Stimulated activated naive B cell treated with anti-CD40 and anti-IgM and Interleukin-4, amounts not matched to agents 10 μg/mL and 1 μg/mL and 100 μg/mL, for 72 hours (primary cell): ENCODE measurements around the gene PRDM13.
"Not testable (repeated sequence)": the region's sequence is repeated elsewhere in the genome, so short reads cannot be mapped to it uniquely, and the experiment has no call there.

ENCODE experiments used
- ATAC-seq, 2 donors: fragments of 150-1000 bp; cut with Tn5 transposase; replicated peaks; 2 replicates each; pipeline ENCODE4 v1.10.0; 2021; ENCODE audit warnings: moderate library complexity in 1 of 2
- DNase-seq: peaks from one replicate; pipeline ENCODE4 v3.0.0; 2021
- H3K27ac Mint-ChIP-seq: one replicate; pipeline ENCODE4 v1.8.0; 2022; ENCODE audit warnings: mild to moderate bottlenecking, mixed read lengths
- H3K27me3 Mint-ChIP-seq, 2 donors: one replicate each; pipeline ENCODE4 v1.8.0; 2022; ENCODE audit warnings: mixed read lengths in 2 of 2
- H3K36me3 Mint-ChIP-seq, 2 donors: one replicate each; pipeline ENCODE4 v1.8.0; 2022; ENCODE audit warnings: mixed read lengths in 2 of 2, mild to moderate bottlenecking in 1 of 2
- H3K4me1 Mint-ChIP-seq, 2 donors: one replicate each; pipeline ENCODE4 v1.8.0; 2022; ENCODE audit warnings: mixed read lengths in 2 of 2, mild to moderate bottlenecking in 1 of 2
- H3K4me3 Mint-ChIP-seq, 2 donors: one replicate each; pipeline ENCODE4 v1.8.0; 2022; ENCODE audit warnings: mild to moderate bottlenecking in 2 of 2, mixed read lengths in 2 of 2, moderate library complexity in 1 of 2
- H3K9me3 Mint-ChIP-seq, 2 donors: one replicate each; pipeline ENCODE4 v1.8.0; 2022; ENCODE audit warnings: mixed read lengths in 2 of 2, mild to moderate bottlenecking in 1 of 2

The PRDM13 gene

DNA sequence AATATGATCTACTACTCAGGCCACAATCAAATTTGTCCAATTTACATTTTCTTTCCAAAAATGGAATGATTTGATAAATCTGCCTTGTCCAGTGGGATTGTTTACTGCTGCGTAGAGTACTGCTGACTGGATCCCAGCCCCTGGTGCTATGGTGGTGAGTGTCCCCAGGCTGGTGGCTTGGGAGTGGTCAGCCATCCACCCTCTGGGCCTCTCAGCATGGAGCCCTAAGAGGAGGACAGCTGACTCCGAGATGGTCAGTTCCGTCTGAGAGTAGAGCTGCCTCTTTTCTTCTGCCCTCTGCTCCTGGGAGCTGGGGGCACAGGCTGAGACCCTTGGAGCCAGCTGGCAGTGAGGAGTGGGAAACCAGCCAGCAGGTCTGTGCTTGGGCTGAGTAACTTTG, 22.7 kb downstream of the PRDM13 start:
- H3K9me3 Mint-ChIP-seq, result no peaks in the 10 kb centered on the region
- no peaks in the 10 kb centered on the region for H3K4me1 Mint-ChIP-seq
- no peak overlapping the region for H3K4me3 Mint-ChIP-seq
- H3K27ac Mint-ChIP-seq, result no peak overlapping the region
- H3K36me3 Mint-ChIP-seq, result no peaks in the 10 kb centered on the region
- no peak for DNase-seq
- ATAC-seq, result no peak
- H3K27me3 Mint-ChIP-seq, result peaks cover 30 to 47% of the 10 kb centered on the region in 2 donors

DNA sequence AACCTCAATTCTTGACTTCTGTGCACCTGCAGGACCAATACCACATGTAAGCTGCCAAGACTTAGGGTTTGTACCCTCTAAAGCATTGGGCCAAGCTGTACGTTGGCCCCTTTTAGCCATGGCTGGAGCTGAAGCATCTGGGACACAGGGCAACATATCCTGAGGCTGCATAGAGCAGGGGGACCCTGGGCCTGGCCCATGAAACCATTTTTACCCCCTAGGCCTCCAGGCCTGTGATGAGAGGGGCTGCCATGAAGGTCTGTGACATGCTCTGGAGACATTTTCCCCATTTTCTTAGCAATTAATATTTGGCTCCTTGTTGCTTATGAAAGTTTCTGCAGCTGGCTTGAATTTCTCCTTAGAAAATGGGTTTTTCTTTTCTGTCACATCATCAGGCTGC, 31.0 kb downstream of the PRDM13 start:
- ATAC-seq, result no peak
- Mint-ChIP-seq H3K4me3 (no peak overlapping the region), H3K9me3 (peaks cover 11 to 12% of the 10 kb centered on the region in 2 donors), H3K36me3 (peaks cover 0 to 5% of the 10 kb centered on the region in 2 donors), H3K27me3 (peaks cover 20 to 28% of the 10 kb centered on the region in 2 donors), H3K4me1 (no peaks in the 10 kb centered on the region), H3K27ac (no peak overlapping the region)
- no peak for DNase-seq

GRCh38 chr6:99638358-99638757, 31.7 kb downstream of the PRDM13 start:
- H3K27ac Mint-ChIP-seq, H3K4me1 Mint-ChIP-seq, H3K36me3 Mint-ChIP-seq, H3K4me3 Mint-ChIP-seq, DNase-seq, ATAC-seq: not testable (repeated sequence)
- H3K27me3 Mint-ChIP-seq, result peaks cover 14 to 21% of the 10 kb centered on the region in 2 donors
- peaks cover 11 to 12% of the 10 kb centered on the region in 2 donors for H3K9me3 Mint-ChIP-seq

DNA sequence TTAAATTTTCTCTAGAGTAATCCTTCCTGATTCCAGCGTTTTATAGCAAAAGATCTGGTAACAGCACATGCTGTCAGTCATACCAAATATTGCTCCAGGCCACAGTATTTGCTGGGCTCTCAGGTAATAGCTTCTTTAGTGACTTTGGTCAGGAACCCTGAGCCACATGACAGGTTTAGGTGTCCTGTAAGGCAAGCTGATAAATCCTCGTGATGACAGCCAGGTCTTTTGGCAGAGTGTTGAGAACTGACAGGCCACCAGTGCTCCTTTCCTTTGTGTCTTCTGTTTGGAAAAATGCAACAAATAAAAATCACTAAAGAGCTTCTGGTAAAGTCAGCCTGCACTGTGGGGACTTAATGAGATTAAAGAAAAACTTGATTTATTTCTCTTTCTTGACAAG, 34.6 kb downstream of the PRDM13 start:
- Mint-ChIP-seq H3K9me3 (peaks cover 11 to 12% of the 10 kb centered on the region in 2 donors), H3K4me3 (no peak overlapping the region), H3K27ac (no peak overlapping the region), H3K27me3 (peaks cover 32 to 35% of the 10 kb centered on the region in 2 donors), H3K4me1 (no peaks in the 10 kb centered on the region), H3K36me3 (peaks cover 0 to 5% of the 10 kb centered on the region in 2 donors)
- no peak for DNase-seq
- no peak for ATAC-seq

GRCh38 chr6:99645986-99646385, 39.4 kb downstream of the PRDM13 start:
- Mint-ChIP-seq H3K9me3 (peaks cover 1 to 5% of the 10 kb centered on the region in 2 donors), H3K4me3 (no peak overlapping the region), H3K4me1 (no peaks in the 10 kb centered on the region), H3K27ac (no peak overlapping the region), H3K27me3 (peaks cover 29 to 32% of the 10 kb centered on the region in 2 donors), H3K36me3 (no peaks in the 10 kb centered on the region)
- DNase-seq (no peak), ATAC-seq (no peak)

DNA sequence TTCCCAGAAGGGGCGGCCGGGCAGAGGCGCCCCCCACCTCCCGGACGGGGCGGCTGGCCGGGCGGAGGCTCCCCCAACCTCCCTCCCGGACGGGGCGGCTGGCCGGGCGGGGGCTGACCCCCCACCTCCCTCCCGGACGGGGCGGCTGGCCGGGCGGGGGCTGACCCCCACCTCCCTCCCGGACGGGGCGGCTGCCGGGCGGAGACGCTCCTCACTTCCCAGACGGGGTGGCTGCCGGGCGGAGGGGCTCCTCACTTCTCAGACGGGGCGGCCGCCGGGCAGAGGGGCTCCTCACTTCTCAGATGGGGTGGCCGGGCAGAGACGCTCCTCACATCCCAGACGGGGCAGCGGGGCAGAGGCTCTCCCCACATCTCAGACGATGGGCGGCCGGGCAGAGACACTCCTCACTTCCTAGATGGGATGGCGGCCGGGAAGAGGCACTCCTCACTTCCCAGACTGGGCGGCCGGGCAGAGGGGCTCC, 43.5 kb downstream of the PRDM13 start:
- not testable (repeated sequence) for H3K4me1 Mint-ChIP-seq, DNase-seq, H3K9me3 Mint-ChIP-seq, H3K27ac Mint-ChIP-seq, ATAC-seq, H3K4me3 Mint-ChIP-seq, H3K36me3 Mint-ChIP-seq
- peaks cover 25 to 27% of the 10 kb centered on the region in 2 donors for H3K27me3 Mint-ChIP-seq

DNA sequence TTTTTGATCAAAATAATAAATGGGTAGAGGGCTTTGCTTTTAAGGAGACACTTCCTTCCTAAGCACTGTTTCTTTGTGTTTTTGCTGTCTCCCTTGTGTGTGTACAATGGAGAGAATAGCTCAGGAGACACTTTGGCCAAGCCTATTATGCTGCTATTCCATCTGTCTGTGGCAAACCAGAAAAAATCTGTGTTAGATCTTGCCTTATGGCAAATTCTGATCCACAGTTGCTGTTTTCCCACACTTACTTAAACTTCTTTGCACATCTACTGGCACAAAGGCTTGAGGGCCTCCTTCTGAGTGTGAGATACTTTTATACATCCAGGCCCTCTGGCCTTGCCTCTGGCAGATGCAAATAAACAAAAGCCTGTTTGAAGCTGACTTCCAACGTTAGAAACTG, 53.6 kb downstream of the PRDM13 start:
- no peaks in the 10 kb centered on the region for H3K4me1 Mint-ChIP-seq
- DNase-seq (no peak), ATAC-seq (no peak)
- H3K36me3 Mint-ChIP-seq, result peaks cover 0 to 1% of the 10 kb centered on the region in 2 donors
- no peak overlapping the region for H3K4me3 Mint-ChIP-seq
- peaks cover 12 to 18% of the 10 kb centered on the region in 2 donors for H3K27me3 Mint-ChIP-seq
- H3K9me3 Mint-ChIP-seq, result no peaks in the 10 kb centered on the region
- H3K27ac Mint-ChIP-seq, result no peak overlapping the region

- no peaks in the 10 kb centered on the region for H3K36me3 Mint-ChIP-seq
- no peak for DNase-seq
- no peak overlapping the region for H3K27ac Mint-ChIP-seq
- no peak for ATAC-seq
- no peaks in the 10 kb centered on the region for H3K9me3 Mint-ChIP-seq
- no peaks in the 10 kb centered on the region for H3K4me1 Mint-ChIP-seq
- H3K4me3 Mint-ChIP-seq, result no peak overlapping the region
- peaks cover 9 to 10% of the 10 kb centered on the region in 2 donors for H3K27me3 Mint-ChIP-seq
Measured at GRCh38 chr6:99661870-99662269, 55.2 kb downstream of the PRDM13 start.

DNA sequence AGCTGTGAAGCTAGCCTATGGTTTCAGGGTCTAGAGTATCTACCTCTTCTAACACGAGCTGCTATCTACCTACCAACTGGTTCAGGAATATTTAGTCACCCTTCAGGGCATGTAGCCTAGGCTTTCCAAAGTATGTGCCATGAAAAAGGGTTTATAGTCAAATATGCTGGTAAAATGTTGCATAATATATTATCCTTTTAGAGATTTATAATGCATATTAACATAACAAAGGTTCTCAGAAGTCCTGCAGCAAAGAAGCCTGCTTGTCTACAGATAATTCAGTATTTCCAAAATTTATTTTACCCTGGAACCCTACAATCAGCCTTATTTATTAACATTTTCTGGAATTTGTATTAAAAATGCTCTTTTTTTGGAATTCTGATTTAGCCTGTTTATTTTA, 56.0 kb downstream of the PRDM13 start:
- Mint-ChIP-seq H3K27me3 (peaks cover 8 to 10% of the 10 kb centered on the region in 2 donors), H3K36me3 (no peaks in the 10 kb centered on the region), H3K4me1 (no peaks in the 10 kb centered on the region), H3K4me3 (no peak overlapping the region), H3K9me3 (no peaks in the 10 kb centered on the region), H3K27ac (no peak overlapping the region)
- DNase-seq (no peak), ATAC-seq (no peak)
